HG03520 (cell line): ENCODE measurements around the gene SNX22.

ENCODE experiments used
- ATAC-seq: cut with Tn5 transposase; IDR thresholded peaks from one replicate; pipeline ENCODE4 v1.9.1; 2021; ENCODE audit warnings: mild to moderate bottlenecking, moderate library complexity; ENCODE audit not compliant: unreplicated experiment

Gene SNX22

DNA sequence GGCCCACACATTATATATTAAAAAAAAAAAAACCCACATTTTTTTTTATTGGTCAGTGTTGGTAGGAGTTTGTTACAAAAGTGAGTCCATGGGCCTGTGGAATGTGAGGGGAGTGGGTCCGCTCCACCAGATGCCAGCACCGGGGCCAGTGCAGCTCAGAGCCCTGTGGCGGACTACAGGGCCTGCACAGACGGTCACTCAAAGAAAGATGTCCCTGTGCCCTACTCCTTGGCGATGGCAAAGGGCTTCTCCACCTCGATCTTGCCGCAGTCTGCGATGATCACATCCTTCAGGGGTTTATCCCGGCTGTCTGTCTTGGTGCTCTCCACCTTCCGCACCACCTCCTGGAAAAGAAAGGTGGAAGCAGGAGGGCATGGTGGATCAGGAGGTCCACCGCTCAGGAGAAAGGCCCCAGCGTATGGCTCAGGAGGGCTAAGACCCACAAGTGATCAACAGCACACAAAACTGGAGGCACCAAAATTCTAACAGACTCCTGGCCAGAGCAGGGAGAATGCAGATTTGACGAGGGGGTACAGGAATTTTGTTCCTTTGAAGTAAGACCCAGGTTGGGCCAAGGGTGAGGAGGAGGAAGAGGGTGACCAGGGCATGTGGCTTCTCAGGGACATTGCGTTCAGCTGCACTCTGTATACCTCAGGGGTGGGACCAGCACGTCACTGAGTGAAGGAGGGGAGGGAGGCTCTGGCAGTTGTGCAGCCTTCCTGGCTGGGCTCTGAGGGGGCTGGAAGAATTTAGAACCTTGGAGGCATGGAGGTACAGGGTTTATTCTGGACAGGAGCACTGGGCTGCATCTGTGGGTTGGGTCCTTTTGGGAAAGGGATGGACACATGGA, 4.5 kb downstream of the SNX22 start:
- no peak for ATAC-seq

DNA sequence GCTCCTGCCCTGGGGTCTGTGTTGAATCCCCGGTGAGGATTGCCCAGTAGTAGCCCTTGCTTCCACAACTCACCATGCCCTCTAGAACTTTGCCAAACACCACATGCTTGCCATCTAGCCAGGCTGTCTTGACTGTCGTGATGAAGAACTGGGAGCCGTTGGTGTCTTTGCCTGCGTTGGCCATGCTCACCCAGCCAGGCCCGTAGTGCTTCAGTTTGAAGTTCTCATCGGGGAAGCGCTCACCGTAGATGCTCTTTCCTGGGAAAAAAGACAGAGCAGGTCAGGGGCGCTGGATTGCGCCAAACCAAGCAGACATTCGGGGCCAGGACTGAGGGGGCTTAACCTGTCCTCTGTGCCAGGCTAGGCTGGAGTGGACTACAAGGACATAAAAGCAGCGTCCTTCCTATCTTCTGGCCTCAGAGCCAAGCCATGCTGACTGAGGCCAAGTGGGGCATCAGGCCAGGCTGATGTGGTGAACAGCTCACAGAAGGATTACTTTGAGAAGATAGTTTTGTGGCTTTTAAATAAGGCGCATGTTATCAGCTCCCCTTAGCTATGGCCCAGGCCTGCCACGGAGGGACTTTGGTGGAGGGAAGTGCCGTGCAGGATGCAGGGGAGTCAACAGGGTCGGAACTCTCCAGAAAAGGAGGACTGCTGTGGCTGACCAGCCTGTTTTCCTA, 5.3 kb downstream of the SNX22 start:
- ATAC-seq, result no peak

DNA sequence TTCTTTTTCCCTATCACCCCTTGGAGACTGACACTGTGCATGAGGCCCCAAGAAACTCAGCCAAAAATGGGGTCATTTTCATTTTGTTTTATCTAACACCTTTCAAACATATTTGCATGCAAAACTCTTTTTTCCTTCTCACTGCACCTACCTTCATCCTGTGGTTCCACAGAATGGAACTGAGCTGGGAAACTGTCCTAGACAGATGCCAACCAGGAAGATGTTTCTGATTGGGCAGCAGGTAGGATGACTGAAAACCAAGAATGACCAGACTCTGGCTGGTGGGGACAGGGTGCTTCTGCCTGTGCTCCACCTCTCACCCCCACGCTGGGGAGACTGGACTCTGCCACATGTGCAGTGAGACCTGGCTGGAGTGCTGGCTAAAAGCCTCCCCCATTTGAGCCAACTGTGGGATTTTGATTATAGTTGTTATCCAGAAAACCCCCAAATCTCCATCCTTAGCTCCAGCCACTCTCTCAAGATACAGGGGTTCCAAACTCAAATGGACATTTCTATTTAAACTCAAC, 6.1 kb downstream of the SNX22 start:
- ATAC-seq, result no peak

DNA sequence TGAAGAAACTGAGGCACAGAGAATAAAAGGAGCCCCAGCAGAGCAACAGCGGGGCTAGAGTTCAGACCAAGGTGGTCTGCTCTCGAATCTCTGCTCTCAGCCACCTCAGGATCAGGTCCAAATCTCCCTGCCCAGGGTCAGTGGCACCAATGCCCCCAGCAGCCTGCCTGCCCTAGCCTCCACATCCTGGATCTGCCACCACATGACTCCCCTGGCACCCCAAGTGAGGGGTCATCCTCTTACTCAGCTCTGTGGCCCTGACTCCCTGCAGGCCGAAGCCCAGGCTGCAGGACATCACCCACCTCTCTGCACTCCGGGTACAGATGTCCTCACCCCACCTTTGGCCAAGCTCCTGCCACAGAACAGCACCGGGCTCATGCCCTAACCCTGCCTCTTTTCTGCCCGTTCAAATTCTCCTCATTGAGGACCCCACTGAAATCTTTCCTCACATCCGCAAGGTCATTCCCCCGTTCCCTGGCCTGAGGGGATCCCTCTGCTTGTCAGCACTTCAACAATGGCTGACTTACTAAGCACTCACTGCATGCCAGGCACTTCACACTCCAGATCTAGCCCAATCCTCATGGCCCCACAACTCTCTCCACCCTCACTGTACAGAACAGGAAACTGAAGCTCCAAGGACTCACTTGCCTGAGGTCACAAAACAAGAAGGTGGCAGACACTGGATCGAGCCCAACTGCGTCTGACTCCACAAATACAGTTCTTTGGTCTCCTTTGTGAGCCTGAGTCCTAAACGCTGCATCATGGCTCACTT, 7.0 kb downstream of the SNX22 start:
- no peak for ATAC-seq

DNA sequence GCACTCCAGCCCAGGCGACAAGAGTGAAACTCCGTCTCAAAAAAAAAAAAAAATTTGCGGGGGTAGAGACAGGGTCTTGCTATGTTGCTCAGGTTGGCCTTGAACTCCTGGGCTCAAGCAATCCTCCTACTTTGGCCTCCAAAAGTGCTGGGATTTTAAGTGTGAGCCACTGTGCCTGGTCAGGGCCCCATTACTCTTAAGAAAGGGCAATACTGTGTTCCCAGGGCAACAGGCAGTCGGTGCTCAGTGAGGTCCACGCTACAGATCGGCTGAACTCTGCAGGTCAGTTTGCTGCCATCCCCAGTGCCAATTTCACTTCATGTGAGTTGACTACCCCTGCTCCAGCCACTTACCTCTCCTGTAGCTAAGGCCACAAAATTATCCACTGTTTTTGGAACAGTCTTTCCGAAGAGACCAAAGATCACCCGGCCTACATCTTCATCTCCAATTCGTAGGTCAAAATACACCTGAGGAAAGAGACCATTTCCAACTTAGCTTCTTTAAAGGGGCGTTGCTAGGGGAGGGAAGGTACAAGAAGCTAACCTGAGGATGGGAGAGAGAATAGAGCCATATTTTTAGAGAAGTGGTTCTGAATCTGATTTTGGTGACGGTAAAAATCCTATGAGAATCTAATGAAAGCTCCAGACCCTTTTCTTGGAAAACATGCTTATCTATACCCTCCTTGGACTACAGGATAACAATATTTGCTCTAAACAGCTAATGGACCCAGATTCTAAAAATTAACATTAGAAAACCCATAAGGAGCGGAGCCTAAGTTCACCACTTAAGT, 10.4 kb downstream of the SNX22 start:
- ATAC-seq, result no peak

DNA sequence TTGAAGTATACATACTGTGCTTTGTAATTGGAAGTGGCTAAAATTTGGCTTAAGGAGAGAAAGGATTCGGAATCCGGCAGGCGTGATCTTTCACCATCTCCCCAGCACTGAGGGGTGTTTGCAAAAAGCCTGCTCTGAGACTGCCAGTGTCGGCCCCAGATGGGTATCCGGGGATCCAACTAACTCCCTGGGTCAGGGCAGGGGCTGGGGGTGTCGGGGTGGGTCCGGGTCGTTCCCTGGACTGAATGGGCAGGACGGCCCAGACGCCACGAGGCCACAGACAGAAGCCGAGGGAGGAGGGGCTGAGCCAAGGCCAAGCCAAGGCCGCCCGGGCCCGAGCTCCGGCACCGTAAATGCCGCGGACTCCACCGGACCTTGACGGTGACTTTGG, 10.9 kb downstream of the SNX22 start:
- ATAC-seq, result peak; percentile 19

DNA sequence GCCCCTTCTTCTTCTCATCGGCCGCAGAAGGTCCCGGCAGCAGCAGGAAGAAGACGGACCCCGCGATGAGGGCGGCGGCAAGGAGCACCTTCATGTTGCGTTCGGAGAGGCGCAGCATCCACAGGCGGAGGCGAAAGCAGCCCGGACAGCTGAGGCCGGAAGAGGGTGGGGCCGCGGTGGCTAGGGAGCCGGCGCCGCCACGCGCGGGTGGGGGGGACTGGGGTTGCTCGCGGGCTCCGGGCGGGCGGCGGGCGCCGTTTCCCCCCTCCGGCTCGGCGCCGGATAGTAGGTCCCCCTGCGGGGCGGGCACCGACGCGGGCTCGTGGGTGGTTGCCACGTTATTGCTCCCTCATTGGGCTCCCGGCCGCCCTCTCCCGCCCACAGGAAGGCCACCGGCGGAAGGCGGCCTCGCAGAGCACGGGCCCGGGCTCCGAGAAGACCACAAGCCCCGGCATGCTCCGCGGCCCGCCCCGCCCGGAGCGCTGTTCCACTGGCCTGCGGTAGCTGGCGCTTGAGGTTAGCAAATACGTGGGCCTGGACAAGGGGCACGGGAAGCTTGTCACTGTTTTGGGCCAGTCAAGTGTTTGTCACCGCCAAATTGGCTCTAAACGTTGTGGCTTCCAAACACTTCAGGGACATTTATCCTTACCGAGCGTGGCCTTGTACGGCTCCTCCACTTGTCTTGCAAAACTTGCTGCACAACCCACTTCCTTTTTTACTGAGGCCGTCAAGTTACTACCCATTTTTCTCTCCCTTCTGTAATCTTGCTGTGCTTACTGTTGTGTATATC, 11.5 kb downstream of the SNX22 start, which contains the start of gene PPIB:
Gene PPIB (minus strand): TSS at position 154 of the 790 bp plus-strand sequence. CDS start 36 bp downstream, at position 118.
- ATAC-seq, result peak; percentile 90

DNA sequence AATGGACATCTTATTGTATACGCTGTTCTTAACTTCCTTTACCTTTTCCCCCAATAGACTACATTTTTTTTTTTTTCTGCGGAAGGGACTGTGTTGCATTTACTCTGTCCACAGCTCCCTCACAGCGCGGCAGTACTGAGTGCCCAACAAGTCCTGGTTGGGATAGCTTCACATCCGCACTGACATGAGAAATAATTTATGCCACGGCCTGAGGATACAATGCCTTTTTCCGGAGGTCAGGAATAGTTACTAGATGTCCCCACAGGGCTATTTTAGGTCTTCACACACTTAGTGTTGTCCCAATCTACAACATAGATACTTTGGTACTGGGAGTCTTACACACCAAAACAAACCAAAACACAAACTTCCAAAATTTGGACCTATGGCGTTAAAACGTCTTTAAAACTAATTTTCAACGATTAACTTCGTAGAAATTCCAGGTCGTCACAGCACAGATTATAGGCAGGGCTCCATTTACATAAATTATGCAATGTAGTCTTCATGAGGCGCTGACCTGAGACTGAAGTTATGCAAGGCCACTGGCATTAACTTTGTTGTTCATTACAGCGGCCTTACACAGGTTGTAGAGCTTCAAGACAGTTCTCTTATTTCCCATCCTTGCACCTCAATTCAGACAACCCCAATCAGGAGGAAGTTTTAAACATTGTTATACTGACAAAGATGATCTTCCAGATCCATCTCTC, 12.3 kb downstream of the SNX22 start:
- peak; percentile 1 for ATAC-seq

DNA sequence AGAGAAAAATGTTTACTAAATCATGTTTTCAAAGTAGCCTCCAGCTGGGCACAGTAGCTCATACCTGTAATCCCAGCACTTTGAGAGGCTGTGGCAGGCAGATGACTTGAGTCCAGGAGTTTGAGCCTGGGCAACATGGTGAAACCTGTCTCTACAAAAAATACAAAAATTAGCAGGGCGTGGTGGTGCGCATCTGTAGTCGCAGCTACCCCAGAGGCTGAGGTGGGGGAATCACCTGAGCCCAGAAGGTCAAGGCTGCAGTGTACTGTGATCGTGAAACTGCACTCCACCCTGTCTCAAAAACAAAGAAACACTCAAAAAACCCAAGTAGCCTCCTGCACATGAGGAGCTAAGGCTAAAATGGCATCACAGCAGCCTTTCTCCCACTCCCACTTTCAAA, 12.9 kb downstream of the SNX22 start:
- ATAC-seq, result no peak

DNA sequence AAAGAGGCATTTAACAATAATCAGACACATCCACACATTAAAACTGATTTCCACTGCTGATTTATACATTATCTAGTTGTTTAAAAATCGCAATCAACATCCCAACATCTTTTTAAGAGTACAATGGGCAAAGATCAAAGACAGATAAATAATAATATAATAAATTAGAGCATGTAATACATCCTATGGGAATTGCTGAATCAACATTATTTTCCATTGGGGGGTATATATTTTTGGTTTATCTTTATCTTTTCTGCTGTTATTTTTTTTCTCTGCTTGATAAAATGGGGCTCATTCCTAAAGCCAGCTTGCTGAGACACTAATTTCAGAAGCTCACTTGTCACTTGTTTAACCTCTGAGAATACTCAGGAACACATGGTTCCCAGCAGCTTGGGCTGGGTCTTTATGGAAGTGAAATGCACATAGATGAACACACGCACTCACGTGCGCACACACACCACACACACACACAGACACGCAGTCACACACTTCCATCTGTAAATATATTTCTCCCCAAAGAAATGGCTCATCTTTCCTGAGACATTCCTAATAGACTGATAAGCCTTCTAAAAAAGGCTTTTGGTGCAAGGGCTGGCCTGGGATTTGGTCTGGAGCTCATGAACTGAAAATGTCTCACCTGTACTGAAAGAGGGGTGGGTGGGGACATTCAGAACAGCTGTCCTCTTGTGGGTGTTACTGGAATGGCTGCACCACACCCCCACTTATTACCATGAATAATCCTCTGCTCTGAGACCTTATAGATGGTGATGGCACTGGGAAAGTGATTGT, 14.8 kb downstream of the SNX22 start:
- ATAC-seq, result no peak

DNA sequence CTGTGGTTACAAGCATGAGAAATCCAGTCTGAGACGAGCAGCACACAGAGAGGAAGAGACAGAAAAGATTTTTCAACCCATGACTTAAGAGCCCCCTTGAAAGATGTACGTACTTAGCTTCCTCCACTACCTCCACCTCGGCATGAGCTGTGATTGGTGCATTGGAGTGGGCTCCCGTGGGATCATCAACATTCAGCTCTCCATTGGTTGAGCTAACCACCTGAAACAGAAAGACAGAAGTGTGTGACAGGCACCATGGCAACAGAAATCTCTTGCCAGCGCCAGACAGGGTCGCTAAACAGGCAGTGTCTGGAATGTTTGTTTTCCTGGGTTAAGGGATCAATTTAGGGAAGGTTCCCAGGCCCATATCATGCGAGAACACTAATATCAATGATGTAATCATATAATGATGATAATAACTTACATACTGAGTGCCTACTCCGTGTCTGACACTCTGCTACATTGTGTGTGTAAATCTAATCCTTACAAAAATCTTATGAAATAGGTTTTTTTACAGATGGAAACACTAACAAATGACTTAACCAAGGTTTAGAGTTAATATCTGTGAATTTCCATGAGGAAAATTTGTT, 28.8 kb downstream of the SNX22 start:
- ATAC-seq, result no peak

DNA sequence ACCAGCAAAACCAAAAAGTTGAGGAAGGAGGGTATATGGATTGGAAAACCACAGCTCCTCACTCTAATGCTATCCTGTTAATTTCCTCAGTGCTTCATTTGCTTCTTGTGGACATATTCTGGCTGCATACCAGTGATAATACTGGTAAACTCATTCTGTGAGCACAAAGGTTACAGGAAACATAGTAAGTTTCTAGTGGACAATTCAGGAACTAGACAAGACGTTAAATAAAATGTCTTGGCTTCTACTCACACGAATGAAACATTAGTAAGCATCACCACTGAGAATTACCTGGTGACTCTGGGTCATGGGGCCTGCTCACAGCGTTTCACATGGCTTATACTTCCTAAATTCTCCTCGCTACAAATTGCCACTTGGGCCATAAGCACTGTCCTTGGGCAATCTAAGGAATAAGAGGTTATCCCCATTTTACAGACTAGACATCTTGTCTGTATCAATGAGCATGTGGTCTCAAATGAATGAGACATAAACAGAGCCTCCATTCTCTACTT, 31.4 kb downstream of the SNX22 start:
- ATAC-seq, result no peak

DNA sequence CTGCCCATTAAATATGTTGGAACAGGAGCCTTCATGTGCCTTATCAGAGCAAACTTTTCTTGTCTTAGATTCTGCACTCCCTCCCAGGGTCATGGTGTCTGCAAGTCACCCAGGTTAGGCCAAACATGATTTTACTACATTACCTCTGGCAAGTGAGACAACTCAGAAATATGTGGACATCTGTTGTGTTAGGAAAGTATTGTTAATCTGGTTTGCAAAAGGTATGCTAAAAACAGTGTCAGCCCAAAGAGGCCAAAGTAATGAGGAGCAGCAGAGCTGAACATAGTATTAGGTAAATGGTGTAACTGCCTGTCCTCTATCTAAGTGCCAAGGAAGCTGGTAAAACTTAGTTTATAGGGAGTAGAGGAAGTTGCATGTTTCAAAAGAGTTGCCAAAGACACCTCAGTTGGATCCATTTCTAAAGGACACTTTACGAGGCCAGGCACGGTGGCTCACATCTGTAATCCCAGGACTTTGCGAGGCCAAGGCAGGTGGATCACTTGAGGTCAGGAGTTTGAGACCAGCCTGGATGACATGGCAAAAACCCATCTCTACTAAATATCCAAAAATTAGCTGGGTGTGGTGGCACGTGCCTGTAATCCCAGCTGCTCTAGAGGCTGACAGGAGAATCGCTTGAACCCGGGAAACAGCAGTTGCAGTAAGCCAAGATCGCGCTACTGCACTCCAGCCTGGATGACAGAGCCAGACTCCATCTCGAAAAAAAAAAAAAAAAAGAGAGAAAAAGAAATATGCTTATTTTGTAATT, 33.8 kb downstream of the SNX22 start:
- ATAC-seq, result no peak

DNA sequence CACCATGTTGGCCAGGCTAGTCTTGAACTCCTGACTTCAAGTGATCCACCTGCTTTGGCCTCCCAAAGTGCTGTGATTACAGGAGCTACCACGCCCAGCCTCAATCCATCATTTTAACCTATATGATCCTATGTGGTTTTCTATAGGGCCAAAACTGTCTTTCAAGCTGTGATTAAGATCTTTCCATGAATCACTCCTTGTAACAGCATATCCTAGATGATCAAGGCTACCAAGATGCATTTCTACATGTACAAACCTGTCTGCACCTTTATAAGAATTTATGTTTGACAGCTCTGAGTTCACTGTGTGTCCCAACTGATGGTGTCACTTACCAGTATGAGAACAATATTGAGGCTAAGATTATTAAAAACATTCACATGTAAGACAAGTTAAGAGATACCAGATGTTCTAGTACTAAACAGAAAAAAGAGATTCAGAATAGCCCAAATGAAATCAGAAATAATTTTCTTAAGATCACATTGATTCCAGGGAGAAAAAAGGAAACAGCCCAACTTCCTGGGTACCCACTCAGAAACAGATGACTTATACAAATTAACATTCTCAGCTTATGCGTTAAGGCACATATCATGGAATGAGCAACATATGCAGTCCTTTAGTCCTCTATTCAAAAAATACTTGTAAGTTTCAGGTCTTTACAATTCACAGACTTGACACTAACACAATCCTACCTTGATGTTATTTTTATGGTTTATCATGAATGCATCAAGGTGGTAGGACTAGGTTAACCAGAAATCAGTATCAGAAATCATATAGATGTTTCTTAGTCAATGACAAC, 36.1 kb downstream of the SNX22 start:
- ATAC-seq, result no peak

DNA sequence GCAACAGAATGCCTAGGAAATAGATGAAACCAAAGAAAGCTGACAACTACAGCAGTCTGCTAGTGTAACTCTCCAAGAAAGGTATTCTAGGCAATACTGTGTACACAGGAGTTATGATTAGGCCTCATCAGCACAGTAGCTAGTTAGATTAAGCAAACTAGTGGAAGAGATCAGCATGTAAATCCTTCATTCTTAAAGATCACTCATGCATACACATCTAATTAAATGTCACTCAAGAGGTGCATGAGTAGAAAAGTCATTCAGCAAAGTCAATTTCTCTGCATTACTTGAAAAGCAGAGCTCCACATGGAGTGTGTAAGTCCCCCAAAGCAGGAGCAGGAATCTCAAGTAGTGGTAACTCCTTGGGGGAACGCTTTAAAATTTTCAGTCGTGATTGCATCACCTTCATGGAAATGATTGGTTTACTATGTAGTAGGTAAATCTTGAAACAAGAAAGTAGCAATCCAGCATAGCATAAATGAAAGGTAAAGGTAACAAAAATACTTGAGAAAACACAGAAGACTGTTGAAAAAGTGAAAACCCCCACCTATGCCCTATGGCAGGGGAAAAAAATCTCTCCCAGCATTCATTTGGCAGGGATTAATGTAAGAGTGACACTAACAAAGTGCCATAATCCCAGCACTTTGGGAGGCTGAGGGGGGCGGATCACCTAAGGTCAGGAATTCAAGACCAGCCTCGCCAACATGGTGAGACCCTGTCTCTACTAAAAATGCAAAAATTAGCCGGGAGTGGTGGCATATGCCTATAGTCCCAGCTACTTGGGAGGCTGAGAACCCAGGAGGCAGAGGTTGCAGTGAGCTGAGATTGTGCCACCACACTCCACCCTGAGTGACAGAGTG, 40.7 kb downstream of the SNX22 start:
- no peak for ATAC-seq
